WTC11 (cell line): ENCODE results near the gene MYOM1. TPM values are rescaled to one million over a fixed set of nuclear protein-coding genes. Genes with fewer than 3 reads are reported as not detected.

Experiments
- ATAC-seq: fragments of 200-7000 bp; cut with Tn5 transposase; 2 replicates; pipeline ENCODE4 v1.10.0; 2021; ENCODE audit warnings: mild to moderate bottlenecking, moderate library complexity
- CTCF ChIA-PET: fragments of 300-600 bp; sonication (Branson Sonifier 250); formaldehyde crosslinking; loops from one replicate; lab custom pipeline; 2021; ENCODE audit warnings: antibody characterized with exemption; lab: Charles Lee
- POLR2A ChIA-PET: fragments of 350-600 bp; sonication (Branson Sonifier 250); formaldehyde crosslinking; loops from one replicate; lab custom pipeline; 2021; ENCODE audit warnings: antibody characterized with exemption; lab: Charles Lee
- DNase-seq: peaks from one replicate; pipeline ENCODE4 v3.0.0; 2021; ENCODE audit warnings: low spot score
- H3K27ac Mint-ChIP-seq: 2 replicates; pipeline ENCODE4 v1.8.0; 2021; ENCODE audit warnings: mixed read lengths
- H3K27me3 Mint-ChIP-seq: 2 replicates; pipeline ENCODE4 v1.8.0; 2021; ENCODE audit warnings: low read depth, mild to moderate bottlenecking, moderate library complexity, mixed read lengths
- H3K36me3 Mint-ChIP-seq: 2 replicates; pipeline ENCODE4 v1.8.0; 2021; ENCODE audit warnings: mixed read lengths
- H3K4me1 Mint-ChIP-seq: 2 replicates; pipeline ENCODE4 v1.8.0; 2022; ENCODE audit warnings: mixed read lengths
- H3K4me3 Mint-ChIP-seq: 2 replicates; pipeline ENCODE4 v1.8.0; 2021; ENCODE audit warnings: mild to moderate bottlenecking, moderate library complexity, mixed read lengths
- H3K9me3 Mint-ChIP-seq: 2 replicates; pipeline ENCODE4 v1.8.0; 2021; ENCODE audit warnings: mixed read lengths
- FOXK1 ChIP-seq: sonication (generic); formaldehyde crosslinking; IDR thresholded peaks from 2 replicates; pipeline ENCODE4 v1.8.0; 2022; ENCODE audit warnings: mild to moderate bottlenecking, moderate library complexity, missing genetic modification reagents
- GABPB1 ChIP-seq: sonication (generic); formaldehyde crosslinking; IDR thresholded peaks from 2 replicates; pipeline ENCODE4 v1.8.1; 2023; ENCODE audit warnings: mild to moderate bottlenecking, missing genetic modification reagents
- NFE2L1 ChIP-seq: sonication (generic); formaldehyde crosslinking; IDR thresholded peaks from 2 replicates; pipeline ENCODE4 v1.8.1; 2023; ENCODE audit warnings: missing genetic modification reagents
- TEAD1 ChIP-seq: sonication (generic); formaldehyde crosslinking; IDR thresholded peaks from 2 replicates; pipeline ENCODE4 v1.8.0; 2022; ENCODE audit warnings: mild to moderate bottlenecking, missing genetic modification reagents
- ZNF232 ChIP-seq: sonication (generic); formaldehyde crosslinking; IDR thresholded peaks from 2 replicates; pipeline ENCODE4 v1.8.0; 2022; ENCODE audit warnings: mild to moderate bottlenecking, missing genetic modification reagents
- ZNF396 ChIP-seq: fragments of 250-450 bp; sonication (Bioruptor Pico); IDR thresholded peaks from 2 replicates; pipeline ENCODE4 v1.8.0; 2021; ENCODE audit warnings: mild to moderate bottlenecking, moderate library complexity, borderline replicate concordance
- total RNA-seq: library from RNA; stranded (reverse); gene quantifications from 3 replicates; pipeline ENCODE4 v1.2.3, GENCODE V29; 2021
- TF ChIP-seq, protein P1 (sequence below): sonication (generic); formaldehyde crosslinking; IDR thresholded peaks from 2 replicates; pipeline ENCODE4 v1.8.0; 2022; ENCODE audit warnings: mild to moderate bottlenecking, missing genetic modification reagents
- TF ChIP-seq, protein P2 (sequence below): sonication (generic); formaldehyde crosslinking; IDR thresholded peaks from 2 replicates; pipeline ENCODE4 v1.8.1; 2023; ENCODE audit warnings: mild to moderate bottlenecking, missing genetic modification reagents, borderline replicate concordance
- TF ChIP-seq, protein P3 (sequence below): sonication (generic); formaldehyde crosslinking; IDR thresholded peaks from 2 replicates; pipeline ENCODE4 v1.8.0; 2022; ENCODE audit warnings: mild to moderate bottlenecking, missing genetic modification reagents
- TF ChIP-seq, protein P4 (sequence below): fragments of 250-450 bp; sonication (Bioruptor Pico); IDR thresholded peaks from 2 replicates; pipeline ENCODE4 v1.9.0; 2021; ENCODE audit warnings: mild to moderate bottlenecking, borderline replicate concordance
- TF ChIP-seq, protein P5 (sequence below): sonication (generic); formaldehyde crosslinking; conservative IDR thresholded peaks from 2 replicates; pipeline ENCODE4 v1.8.1; 2023; ENCODE audit warnings: mild to moderate bottlenecking, low read depth, missing genetic modification reagents, moderate library complexity

Gene MYOM1
- total RNA-seq, 1 experiment from 2014 or later = 0.35 TPM

DNA sequence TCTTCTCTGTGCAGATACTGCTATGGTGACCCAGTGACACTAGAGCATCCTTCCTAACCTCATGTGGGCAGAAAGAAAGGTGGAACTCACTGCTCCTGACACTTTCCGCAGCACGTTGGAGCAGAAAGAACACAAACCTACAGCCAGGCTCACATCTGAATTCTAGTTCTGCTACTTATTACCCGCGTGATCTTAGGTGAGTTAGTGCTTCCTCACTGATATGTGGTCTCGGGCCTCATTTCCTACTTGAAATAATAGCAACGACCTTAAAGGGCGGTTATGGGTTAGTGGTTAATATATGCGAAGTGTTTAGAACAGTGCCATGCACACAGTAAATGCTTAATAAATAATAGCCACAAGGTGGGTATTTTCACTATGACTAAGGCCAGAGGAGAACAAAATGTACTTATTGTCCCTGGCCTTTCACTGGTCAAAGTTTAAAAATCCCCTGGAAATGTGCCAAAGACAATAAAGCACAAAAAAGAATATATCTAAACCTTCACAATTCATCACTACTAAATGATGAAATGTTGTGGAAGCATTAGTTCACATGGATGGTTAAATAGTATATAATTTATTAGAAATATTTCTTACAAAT is 66.6 kb downstream of the MYOM1 start:
- Mint-ChIP-seq H3K27me3 (no peaks in the 10 kb centered on the region), H3K27ac (no peak overlapping the region), H3K4me1 (no peaks in the 10 kb centered on the region), H3K4me3 (no peak overlapping the region), H3K9me3 (no peaks in the 10 kb centered on the region), H3K36me3 (no peaks in the 10 kb centered on the region)
- CTCF ChIA-PET = interaction anchor here (2.0 kb wide), 2 partner anchors 24 to 93 kb away, joined by 19 to 21 read pairs; no protein-coding TSS in a partner anchor
- DNase-seq = no peak
- no peak for ATAC-seq
- TF ChIP-seq, protein P1, sequence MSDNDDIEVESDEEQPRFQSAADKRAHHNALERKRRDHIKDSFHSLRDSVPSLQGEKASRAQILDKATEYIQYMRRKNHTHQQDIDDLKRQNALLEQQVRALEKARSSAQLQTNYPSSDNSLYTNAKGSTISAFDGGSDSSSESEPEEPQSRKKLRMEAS (CRISPR knock-in tag) = no peak
- TF ChIP-seq, protein P2, sequence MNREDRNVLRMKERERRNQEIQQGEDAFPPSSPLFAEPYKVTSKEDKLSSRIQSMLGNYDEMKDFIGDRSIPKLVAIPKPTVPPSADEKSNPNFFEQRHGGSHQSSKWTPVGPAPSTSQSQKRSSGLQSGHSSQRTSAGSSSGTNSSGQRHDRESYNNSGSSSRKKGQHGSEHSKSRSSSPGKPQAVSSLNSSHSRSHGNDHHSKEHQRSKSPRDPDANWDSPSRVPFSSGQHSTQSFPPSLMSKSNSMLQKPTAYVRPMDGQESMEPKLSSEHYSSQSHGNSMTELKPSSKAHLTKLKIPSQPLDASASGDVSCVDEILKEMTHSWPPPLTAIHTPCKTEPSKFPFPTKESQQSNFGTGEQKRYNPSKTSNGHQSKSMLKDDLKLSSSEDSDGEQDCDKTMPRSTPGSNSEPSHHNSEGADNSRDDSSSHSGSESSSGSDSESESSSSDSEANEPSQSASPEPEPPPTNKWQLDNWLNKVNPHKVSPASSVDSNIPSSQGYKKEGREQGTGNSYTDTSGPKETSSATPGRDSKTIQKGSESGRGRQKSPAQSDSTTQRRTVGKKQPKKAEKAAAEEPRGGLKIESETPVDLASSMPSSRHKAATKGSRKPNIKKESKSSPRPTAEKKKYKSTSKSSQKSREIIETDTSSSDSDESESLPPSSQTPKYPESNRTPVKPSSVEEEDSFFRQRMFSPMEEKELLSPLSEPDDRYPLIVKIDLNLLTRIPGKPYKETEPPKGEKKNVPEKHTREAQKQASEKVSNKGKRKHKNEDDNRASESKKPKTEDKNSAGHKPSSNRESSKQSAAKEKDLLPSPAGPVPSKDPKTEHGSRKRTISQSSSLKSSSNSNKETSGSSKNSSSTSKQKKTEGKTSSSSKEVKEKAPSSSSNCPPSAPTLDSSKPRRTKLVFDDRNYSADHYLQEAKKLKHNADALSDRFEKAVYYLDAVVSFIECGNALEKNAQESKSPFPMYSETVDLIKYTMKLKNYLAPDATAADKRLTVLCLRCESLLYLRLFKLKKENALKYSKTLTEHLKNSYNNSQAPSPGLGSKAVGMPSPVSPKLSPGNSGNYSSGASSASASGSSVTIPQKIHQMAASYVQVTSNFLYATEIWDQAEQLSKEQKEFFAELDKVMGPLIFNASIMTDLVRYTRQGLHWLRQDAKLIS (CRISPR knock-in tag) = no peak
- TF ChIP-seq, protein P3, sequence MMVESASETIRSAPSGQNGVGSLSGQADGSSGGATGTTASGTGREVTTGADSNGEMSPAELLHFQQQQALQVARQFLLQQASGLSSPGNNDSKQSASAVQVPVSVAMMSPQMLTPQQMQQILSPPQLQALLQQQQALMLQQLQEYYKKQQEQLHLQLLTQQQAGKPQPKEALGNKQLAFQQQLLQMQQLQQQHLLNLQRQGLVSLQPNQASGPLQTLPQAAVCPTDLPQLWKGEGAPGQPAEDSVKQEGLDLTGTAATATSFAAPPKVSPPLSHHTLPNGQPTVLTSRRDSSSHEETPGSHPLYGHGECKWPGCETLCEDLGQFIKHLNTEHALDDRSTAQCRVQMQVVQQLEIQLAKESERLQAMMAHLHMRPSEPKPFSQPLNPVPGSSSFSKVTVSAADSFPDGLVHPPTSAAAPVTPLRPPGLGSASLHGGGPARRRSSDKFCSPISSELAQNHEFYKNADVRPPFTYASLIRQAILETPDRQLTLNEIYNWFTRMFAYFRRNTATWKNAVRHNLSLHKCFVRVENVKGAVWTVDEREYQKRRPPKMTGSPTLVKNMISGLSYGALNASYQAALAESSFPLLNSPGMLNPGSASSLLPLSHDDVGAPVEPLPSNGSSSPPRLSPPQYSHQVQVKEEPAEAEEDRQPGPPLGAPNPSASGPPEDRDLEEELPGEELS (CRISPR knock-in tag) = no peak
- no peak for TF ChIP-seq NFE2L1 (CRISPR knock-in tag)
- TF ChIP-seq, protein P4, sequence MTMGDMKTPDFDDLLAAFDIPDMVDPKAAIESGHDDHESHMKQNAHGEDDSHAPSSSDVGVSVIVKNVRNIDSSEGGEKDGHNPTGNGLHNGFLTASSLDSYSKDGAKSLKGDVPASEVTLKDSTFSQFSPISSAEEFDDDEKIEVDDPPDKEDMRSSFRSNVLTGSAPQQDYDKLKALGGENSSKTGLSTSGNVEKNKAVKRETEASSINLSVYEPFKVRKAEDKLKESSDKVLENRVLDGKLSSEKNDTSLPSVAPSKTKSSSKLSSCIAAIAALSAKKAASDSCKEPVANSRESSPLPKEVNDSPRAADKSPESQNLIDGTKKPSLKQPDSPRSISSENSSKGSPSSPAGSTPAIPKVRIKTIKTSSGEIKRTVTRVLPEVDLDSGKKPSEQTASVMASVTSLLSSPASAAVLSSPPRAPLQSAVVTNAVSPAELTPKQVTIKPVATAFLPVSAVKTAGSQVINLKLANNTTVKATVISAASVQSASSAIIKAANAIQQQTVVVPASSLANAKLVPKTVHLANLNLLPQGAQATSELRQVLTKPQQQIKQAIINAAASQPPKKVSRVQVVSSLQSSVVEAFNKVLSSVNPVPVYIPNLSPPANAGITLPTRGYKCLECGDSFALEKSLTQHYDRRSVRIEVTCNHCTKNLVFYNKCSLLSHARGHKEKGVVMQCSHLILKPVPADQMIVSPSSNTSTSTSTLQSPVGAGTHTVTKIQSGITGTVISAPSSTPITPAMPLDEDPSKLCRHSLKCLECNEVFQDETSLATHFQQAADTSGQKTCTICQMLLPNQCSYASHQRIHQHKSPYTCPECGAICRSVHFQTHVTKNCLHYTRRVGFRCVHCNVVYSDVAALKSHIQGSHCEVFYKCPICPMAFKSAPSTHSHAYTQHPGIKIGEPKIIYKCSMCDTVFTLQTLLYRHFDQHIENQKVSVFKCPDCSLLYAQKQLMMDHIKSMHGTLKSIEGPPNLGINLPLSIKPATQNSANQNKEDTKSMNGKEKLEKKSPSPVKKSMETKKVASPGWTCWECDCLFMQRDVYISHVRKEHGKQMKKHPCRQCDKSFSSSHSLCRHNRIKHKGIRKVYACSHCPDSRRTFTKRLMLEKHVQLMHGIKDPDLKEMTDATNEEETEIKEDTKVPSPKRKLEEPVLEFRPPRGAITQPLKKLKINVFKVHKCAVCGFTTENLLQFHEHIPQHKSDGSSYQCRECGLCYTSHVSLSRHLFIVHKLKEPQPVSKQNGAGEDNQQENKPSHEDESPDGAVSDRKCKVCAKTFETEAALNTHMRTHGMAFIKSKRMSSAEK (CRISPR knock-in tag) = no peak
- no peak for TF ChIP-seq FOXK1 (CRISPR knock-in tag)
- no peak for TF ChIP-seq ZNF396
- TF ChIP-seq GABPB1 (CRISPR knock-in tag) = no peak
- TF ChIP-seq, protein P5, sequence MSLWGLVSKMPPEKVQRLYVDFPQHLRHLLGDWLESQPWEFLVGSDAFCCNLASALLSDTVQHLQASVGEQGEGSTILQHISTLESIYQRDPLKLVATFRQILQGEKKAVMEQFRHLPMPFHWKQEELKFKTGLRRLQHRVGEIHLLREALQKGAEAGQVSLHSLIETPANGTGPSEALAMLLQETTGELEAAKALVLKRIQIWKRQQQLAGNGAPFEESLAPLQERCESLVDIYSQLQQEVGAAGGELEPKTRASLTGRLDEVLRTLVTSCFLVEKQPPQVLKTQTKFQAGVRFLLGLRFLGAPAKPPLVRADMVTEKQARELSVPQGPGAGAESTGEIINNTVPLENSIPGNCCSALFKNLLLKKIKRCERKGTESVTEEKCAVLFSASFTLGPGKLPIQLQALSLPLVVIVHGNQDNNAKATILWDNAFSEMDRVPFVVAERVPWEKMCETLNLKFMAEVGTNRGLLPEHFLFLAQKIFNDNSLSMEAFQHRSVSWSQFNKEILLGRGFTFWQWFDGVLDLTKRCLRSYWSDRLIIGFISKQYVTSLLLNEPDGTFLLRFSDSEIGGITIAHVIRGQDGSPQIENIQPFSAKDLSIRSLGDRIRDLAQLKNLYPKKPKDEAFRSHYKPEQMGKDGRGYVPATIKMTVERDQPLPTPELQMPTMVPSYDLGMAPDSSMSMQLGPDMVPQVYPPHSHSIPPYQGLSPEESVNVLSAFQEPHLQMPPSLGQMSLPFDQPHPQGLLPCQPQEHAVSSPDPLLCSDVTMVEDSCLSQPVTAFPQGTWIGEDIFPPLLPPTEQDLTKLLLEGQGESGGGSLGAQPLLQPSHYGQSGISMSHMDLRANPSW (CRISPR knock-in tag) = no peak
- no peak for TF ChIP-seq TEAD1
- no peak for TF ChIP-seq ZNF232 (CRISPR knock-in tag)
- POLR2A ChIA-PET = interaction anchor here (0.6 kb wide), 1 partner anchor 157 kb away, joined by 5 read pairs; no protein-coding TSS in a partner anchor
